Ishikawa (cell line): ENCODE measurements around the gene OTUB1.

ENCODE experiments used
- CEBPB ChIP-seq: IDR thresholded peaks from 2 replicates; pipeline ENCODE4 v1.6.1; 2012
- CREB1 ChIP-seq: IDR thresholded peaks from 2 replicates; pipeline ENCODE4 v1.6.1; 2012; ENCODE audit warnings: low read depth
- EGR1 ChIP-seq: IDR thresholded peaks from 2 replicates; pipeline ENCODE4 v1.6.1; 2012
- EP300 ChIP-seq: IDR thresholded peaks from 2 replicates; pipeline ENCODE4 v1.6.1; 2012; ENCODE audit warnings: borderline replicate concordance
- FOXM1 ChIP-seq: IDR thresholded peaks from 2 replicates; pipeline ENCODE4 v1.6.1; 2012; ENCODE audit warnings: low read depth, borderline replicate concordance
- MAX ChIP-seq: IDR thresholded peaks from 2 replicates; pipeline ENCODE4 v1.6.1; 2012
- RAD21 ChIP-seq: IDR thresholded peaks from 2 replicates; pipeline ENCODE4 v1.6.1; 2012; ENCODE audit warnings: low read depth
- REST ChIP-seq: IDR thresholded peaks from 2 replicates; pipeline ENCODE4 v1.6.1; 2012; ENCODE audit warnings: low read depth, mild to moderate bottlenecking
- TAF1 ChIP-seq: IDR thresholded peaks from 2 replicates; pipeline ENCODE4 v1.6.1; 2012; ENCODE audit warnings: low read depth, mild to moderate bottlenecking
- TCF12 ChIP-seq: IDR thresholded peaks from 2 replicates; pipeline ENCODE4 v1.6.1; 2012; ENCODE audit warnings: low read depth
- USF1 ChIP-seq: IDR thresholded peaks from 2 replicates; pipeline ENCODE4 v1.6.1; 2012
- YY1 ChIP-seq: IDR thresholded peaks from 2 replicates; pipeline ENCODE4 v1.6.1; 2012; ENCODE audit warnings: low read depth
- ZBTB7A ChIP-seq: IDR thresholded peaks from 2 replicates; pipeline ENCODE4 v1.6.1; 2012; ENCODE audit warnings: low read depth

GRCh38 chr11:63961608-63962412, 24.4 kb upstream of the OTUB1 start:
- TF ChIP-seq RAD21 (no peak), YY1 (no peak), USF1 (no peak), EP300 (no peak), REST (no peak), MAX (no peak), TAF1 (no peak), CREB1 (no peak), EGR1 (no peak), TCF12 (no peak), CEBPB (no peak), ZBTB7A (no peak), FOXM1 (no peak)
